RCC 7860 (cell line): ENCODE results near the gene NAV3.

Experiments used
- DNase-seq: peaks from one replicate; pipeline ENCODE4 v3.0.0-alpha.2; 2015; ENCODE audit warnings: low spot score
- FAIRE-seq: peaks from 2 replicates; lab custom pipeline; 2012; peaks lifted over from hg19 to GRCh38; lab: Jason Lieb, UNC

Gene NAV3

GRCh38 chr12:77979597-77980250 lies 149.0 kb downstream of the NAV3 start:
- no peak for FAIRE-seq

GRCh38 chr12:77980782-77981181 lies 150.1 kb downstream of the NAV3 start:
- DNase-seq (no peak), FAIRE-seq (no peak)

More at GRCh38 chr12:77979597-77980250, 149.0 kb downstream of the NAV3 start:
- no peak for DNase-seq

GRCh38 chr12:77983859-77984258 lies 153.2 kb downstream of the NAV3 start:
- FAIRE-seq (no peak), DNase-seq (no peak)

- DNase-seq (no peak), FAIRE-seq (no peak)
Measured at GRCh38 chr12:77992760-77993159, 162.1 kb downstream of the NAV3 start.

GRCh38 chr12:77993658-77994057 lies 163.0 kb downstream of the NAV3 start:
- FAIRE-seq (no peak), DNase-seq (no peak)

GRCh38 chr12:77995436-77996167 lies 164.9 kb downstream of the NAV3 start:
- DNase-seq (peak; percentile 71), FAIRE-seq (peak; percentile 97)

- peak; percentile 59 for FAIRE-seq
Measured at GRCh38 chr12:77996670-77997069, 166.0 kb downstream of the NAV3 start.

GRCh38 chr12:77998236-77998786 lies 167.6 kb downstream of the NAV3 start:
- DNase-seq (no peak), FAIRE-seq (no peak)

More at GRCh38 chr12:77996670-77997069, 166.0 kb downstream of the NAV3 start:
- no peak for DNase-seq

GRCh38 chr12:77999074-77999715 lies 168.5 kb downstream of the NAV3 start:
- FAIRE-seq = no peak
- no peak for DNase-seq

- FAIRE-seq (no peak), DNase-seq (no peak)
Measured at GRCh38 chr12:78002878-78003277, 172.2 kb downstream of the NAV3 start.

GRCh38 chr12:78004249-78005093 lies 173.8 kb downstream of the NAV3 start:
- FAIRE-seq = no peak
- no peak for DNase-seq

- no peak for DNase-seq
Measured at GRCh38 chr12:78005094-78005492, 174.4 kb downstream of the NAV3 start.

GRCh38 chr12:78007173-78007572 lies 176.5 kb downstream of the NAV3 start:
- no peak for FAIRE-seq
- no peak for DNase-seq

More at GRCh38 chr12:78005094-78005492, 174.4 kb downstream of the NAV3 start:
- no peak for FAIRE-seq

GRCh38 chr12:78009031-78009430 lies 178.3 kb downstream of the NAV3 start:
- DNase-seq (no peak), FAIRE-seq (no peak)

- DNase-seq (no peak), FAIRE-seq (no peak)
Measured at GRCh38 chr12:78018171-78018910, 187.6 kb downstream of the NAV3 start.

GRCh38 chr12:78018939-78019338 lies 188.2 kb downstream of the NAV3 start:
- FAIRE-seq = no peak
- DNase-seq = no peak

GRCh38 chr12:78028426-78028825 lies 197.7 kb downstream of the NAV3 start:
- no peak for DNase-seq
- no peak for FAIRE-seq

- no peak for FAIRE-seq
Measured at GRCh38 chr12:78034025-78034424, 203.3 kb downstream of the NAV3 start.

GRCh38 chr12:78035901-78036606 lies 205.4 kb downstream of the NAV3 start:
- FAIRE-seq = no peak
- DNase-seq = no peak

More at GRCh38 chr12:78034025-78034424, 203.3 kb downstream of the NAV3 start:
- DNase-seq = no peak
